Activated gamma-delta T cell treated with anti-CD3 and anti-CD28 coated beads, Interleukin-2, amount 50 U/mL, for 16 hours (primary cell): ENCODE measurements around the gene ATXN7L1.

Source experiments
- DNase-seq: peaks from one replicate; pipeline ENCODE4 v3.0.0-alpha.2; 2020; ENCODE audit warnings: low read depth

ATXN7L1 gene

GRCh38 chr7:105778956-105779355 lies 97.4 kb downstream of the ATXN7L1 start:
- no peak for DNase-seq

DNA sequence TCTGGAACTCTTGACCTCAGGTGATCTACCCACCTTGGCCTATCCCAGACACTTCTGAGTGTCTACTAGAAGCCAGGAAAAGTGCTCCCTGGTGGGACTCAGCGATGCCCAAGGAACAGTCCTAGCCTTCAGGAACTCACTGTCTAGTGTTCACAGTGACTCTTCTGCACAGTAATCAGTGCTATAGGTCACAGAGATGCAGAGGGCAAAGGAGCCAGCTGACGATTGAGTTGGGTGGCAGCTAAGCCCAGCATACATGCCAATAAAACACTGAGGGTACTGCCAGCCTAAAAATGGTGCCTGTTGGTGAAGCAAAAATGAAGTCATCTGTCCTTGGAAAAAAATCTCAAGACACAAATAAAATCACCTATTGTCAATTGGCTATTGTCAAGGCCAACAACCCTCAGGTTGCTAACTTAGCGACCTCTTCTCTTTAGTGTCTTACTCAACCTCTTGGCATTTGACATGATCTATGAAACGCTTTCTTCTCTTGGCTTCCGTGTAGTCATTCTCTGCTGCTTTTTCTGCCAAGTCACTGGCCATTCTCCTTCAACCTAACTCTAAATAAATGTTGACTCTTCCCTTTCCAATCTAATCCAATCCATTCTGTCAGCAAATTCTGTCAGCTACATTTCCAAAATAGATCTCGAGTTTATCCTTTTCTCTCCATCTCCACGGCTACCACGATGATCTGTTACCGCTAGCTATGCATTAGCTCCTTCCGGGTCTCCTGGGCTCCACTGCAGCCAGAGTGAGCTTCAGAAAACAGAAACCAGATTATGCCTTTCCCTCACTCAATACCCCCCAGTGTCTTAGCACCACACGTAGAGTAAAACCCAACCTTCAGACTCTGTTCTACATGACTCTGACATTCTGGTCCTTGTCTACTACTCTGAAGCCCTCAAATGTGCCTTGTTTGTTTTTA lies 99.2 kb downstream of the ATXN7L1 start:
- DNase-seq: no peak

GRCh38 chr7:105776068-105776790 lies 100.2 kb downstream of the ATXN7L1 start:
- no peak for DNase-seq

DNA sequence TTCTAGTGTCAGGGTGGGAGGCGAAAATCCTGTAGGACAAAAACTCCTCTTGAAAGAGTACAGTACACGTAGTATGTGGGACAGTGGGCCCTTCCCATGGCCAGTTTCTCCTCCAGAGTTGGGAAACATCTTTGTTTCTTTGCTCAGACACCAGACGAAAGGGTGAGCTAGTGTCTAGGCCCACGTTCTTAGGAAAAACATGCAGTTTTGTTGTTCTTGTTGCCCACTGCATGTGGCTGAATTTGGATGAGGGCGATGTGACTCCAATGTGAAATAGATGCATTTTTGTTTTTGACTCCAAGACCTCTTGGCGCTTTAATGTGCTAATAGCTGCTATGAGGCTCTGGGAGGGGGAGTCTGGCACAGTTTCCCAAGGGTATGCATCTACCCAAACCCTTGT lies 100.8 kb downstream of the ATXN7L1 start:
- DNase-seq: no peak

GRCh38 chr7:105773030-105773460 lies 103.4 kb downstream of the ATXN7L1 start:
- no peak for DNase-seq

DNA sequence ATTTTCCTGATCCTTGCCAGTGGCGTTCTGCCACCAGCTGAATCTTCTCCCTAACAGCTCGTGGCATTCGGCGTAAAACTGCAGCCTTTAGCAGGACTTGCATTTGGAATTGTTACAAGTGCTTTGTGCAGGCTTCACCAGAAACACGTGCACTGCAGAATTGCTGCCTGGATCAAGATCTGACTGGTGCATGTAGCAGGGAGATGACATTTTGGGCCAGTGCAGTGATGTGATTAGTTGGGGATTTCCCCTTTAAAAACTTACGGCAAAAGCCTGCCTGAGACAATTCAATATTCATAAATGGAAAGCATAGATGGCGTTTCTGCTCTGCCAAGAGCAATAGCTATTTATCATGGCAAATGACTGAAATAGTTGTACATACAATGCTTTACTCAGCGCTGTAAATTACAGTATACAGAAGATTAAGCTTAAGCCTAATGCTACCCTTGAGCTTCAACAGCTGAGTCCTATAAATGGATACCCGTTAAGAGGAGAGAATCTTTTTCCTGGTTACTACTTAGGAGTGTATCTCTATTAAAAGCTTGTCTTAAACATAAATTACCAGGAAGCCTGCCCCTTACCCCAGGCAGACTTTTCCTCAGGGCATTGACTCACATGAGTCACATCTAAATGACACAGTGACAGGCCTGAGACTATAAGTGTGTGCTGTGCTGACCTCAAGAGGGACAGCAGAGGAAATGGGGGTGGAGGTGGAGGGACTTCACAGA lies 106.3 kb downstream of the ATXN7L1 start:
- no peak for DNase-seq

GRCh38 chr7:105768898-105769507 lies 107.4 kb downstream of the ATXN7L1 start:
- DNase-seq: no peak

- no peak for DNase-seq
Observed at GRCh38 chr7:105768117-105768516, 108.3 kb downstream of the ATXN7L1 start.

GRCh38 chr7:105766421-105767073 lies 109.9 kb downstream of the ATXN7L1 start:
- DNase-seq: no peak

GRCh38 chr7:105765846-105766245 lies 110.6 kb downstream of the ATXN7L1 start:
- no peak for DNase-seq

- no peak for DNase-seq
Observed at GRCh38 chr7:105764506-105764905, 111.9 kb downstream of the ATXN7L1 start.

- DNase-seq: no peak
Observed at GRCh38 chr7:105760551-105761447, 115.6 kb downstream of the ATXN7L1 start.

DNA sequence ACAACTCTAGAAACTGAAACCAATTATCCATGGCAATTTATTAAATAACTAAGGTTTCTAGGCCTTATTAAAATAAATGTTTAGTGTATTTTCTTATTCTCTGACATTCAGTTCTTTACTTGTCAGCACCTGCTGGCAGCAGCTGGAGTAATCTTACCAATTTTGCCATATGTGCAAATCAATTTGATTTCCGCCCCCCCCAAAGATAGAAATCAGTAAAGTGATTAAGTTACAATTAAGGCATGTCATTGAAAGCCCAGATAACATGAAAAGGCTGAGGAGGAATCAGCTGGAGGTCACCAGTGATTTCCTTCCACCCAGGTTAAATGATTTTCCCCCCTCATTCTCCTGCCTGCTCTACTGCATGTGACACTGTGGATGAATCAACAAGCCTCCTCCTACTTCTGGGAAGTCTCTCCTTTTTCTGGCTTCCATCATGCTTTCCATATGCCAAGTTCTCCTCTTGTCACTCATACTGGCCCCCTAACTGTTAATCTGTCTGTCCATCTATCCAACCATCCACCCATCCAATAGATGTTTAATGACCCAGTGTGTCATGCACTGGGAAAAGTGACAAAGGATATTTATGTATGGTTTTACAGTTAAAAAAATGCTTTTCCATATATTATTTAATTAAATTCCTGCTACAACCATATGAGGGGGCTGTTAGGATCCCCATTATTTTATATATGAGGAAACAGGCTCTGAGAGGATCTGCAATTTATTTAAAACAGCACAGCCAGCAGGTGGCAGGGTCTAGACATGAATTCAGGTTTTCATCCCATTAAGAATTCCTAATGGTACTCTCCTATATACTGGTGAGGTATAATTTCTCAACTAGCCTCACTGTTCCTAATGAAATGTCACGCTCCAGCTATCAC lies 116.5 kb downstream of the ATXN7L1 start:
- no peak for DNase-seq

DNA sequence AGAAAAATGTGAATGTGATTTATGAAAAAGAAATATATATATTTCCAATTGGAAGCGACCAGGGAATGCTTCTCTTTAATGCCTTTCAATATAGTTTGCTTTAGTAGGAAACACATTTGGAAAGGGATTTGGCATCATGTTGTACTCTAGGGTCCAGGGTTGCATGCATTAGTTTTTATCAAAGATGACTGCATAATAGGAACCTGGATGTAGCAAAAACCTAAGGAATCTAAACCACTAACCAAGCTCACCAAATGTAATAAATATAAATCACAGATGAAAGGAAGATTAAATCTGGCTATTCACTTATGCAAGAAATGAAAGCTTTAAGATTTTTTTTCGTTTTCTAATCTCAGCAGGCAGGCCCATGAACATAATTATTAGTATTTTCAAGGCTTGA lies 120.0 kb downstream of the ATXN7L1 start:
- no peak for DNase-seq

DNA sequence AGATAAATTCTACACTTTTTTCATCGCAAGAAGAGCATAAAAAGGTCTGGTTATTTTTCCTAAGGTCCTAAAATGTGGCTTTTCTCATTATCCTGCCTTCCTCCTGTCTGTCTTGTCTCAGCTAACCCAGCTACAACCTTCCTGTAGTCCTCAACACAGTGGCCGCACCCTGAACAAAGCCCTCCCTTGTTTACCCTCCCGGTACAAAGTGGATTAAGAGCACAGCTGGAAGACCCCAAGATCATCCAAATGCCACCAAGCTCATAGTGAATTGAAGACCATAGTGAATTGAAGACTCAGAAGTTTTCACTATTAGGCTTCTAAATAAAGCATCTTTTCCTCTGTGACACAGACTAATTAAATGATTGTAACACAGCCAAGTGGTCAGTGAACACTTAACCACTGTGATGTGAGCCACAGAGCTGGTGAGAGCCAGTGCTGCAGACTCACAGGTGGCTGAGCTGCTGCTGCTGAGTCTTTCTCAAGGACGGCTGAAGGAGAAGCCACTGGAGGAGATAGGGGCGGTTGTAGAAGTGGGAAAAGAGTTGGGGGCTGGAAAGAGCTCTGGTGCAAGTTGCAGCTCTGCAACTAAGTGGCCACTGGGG lies 123.6 kb downstream of the ATXN7L1 start:
- DNase-seq: no peak

- no peak for DNase-seq
Observed at GRCh38 chr7:105751054-105751453, 125.3 kb downstream of the ATXN7L1 start.

- DNase-seq: no peak
Observed at GRCh38 chr7:105748701-105749100, 127.7 kb downstream of the ATXN7L1 start.

- DNase-seq: no peak
Observed at GRCh38 chr7:105745681-105746330, 130.6 kb downstream of the ATXN7L1 start.

DNA sequence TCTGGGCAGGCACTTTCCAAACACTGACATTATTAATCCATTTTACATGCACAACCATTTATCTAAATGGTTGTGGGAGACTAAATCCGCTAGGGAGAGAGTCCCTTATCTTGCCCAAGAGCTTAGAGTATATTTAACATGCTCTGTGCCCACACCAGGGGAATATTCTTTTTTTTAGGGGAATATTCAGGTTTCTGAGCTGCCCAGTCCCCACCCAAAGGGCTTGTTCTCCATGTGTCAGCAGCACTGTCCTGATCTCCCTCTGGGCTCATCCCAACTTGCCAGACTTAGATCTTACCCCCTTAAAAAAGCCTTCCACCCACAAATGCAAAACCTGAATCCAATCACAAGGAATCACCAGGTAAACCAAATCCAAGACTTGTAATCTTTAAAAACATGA lies 132.1 kb downstream of the ATXN7L1 start:
- no peak for DNase-seq
